Stomach (tissue), 9 donors: ENCODE measurements around the gene DFFB. TPM values are rescaled to one million over a fixed set of nuclear protein-coding genes. Genes with fewer than 3 reads are reported as not detected.

ENCODE experiments used
- DNase-seq, 2 donors: peaks; one replicate each; pipeline versions ENCODE4 v3.0.0 to v3.0.0-alpha.2; 2013 to 2019
- H3K27ac ChIP-seq, 5 donors: fragments of 200-600 bp in 4 of 5; sonication (generic) in 4 of 5; one replicate each; pipeline ENCODE4 v1.5.1; 2013 to 2019; ENCODE audit warnings: mild to moderate bottlenecking in 1 of 5, moderate library complexity in 1 of 5
- H3K27me3 ChIP-seq, 3 donors: fragments of 200-600 bp; sonication (generic); one replicate each; pipeline ENCODE4 v1.5.1; 2017 to 2019; ENCODE audit warnings: mixed run types in 1 of 3
- H3K36me3 ChIP-seq, 4 donors: fragments of 200-600 bp; sonication (generic); 1 replicate in 3 of 4; 2 replicates in 1 of 4; pipeline ENCODE4 v1.5.1; 2016 to 2019
- H3K4me1 ChIP-seq, 4 donors: fragments of 200-600 bp; sonication (generic); one replicate each; pipeline ENCODE4 v1.5.1; 2016 to 2019
- H3K4me3 ChIP-seq, 4 donors: fragments of 200-600 bp; sonication (generic) in 3 of 4; one replicate each; pipeline ENCODE4 v1.5.1; 2016 to 2019; ENCODE audit warnings: mild to moderate bottlenecking in 1 of 4
- H3K9me3 ChIP-seq, 4 donors: fragments of 200-600 bp; sonication (generic); one replicate each; pipeline ENCODE4 v1.5.1; 2016 to 2019
- CTCF ChIP-seq, 7 experiments: fragments of 450-650 bp in 4 of 7; fragments of 200-600 bp in 3 of 7; sonication (generic) in 3 of 7; IDR thresholded peaks; one replicate each; pipeline ENCODE4 v1.5.1; 2016 to 2019; ENCODE audit warnings: antibody characterized with exemption in 7 of 7, control low read depth in 2 of 7, mild to moderate bottlenecking in 1 of 7
- EP300 ChIP-seq: sonication (generic); formaldehyde crosslinking; IDR thresholded peaks from one replicate; pipeline ENCODE4 v1.6.1; 2017; ENCODE audit warnings: antibody characterized with exemption
- POLR2A ChIP-seq, 4 donors: fragments of 450-650 bp; IDR thresholded peaks; one replicate each; pipeline ENCODE4 v1.6.1; 2016; ENCODE audit warnings: antibody characterized with exemption in 4 of 4, control low read depth in 2 of 4, mild to moderate bottlenecking in 1 of 4, moderate library complexity in 1 of 4
- POLR2AphosphoS5 ChIP-seq, 3 donors: sonication (generic); formaldehyde crosslinking; IDR thresholded peaks; one replicate each; pipeline ENCODE4 v1.6.1; 2016; ENCODE audit warnings: antibody characterized with exemption in 3 of 3
- WGBS, 5 donors: extraction: QIAGEN DNeasy Blood & Tissue Kit in 3 of 5; methylation state at CpG; one replicate each; pipeline versions ENCODE4 v1.1.5 to v1.1.7; 2013 to 2018; 5-methylcytosine and 5-hydroxymethylcytosine counted together
- intact Hi-C: fragments of 100-400 bp; cut with DNase I; formaldehyde crosslinking; loops from one replicate; pipeline ENCODE4 v1.15.1; 2023; ENCODE audit warnings: low total_unique reads
- polyA plus RNA-seq, 3 donors: library from polyadenylated mRNA; stranded (reverse); fragments of 200-250 nt; gene quantifications; one replicate each; pipeline ENCODE4 v1.2.3, GENCODE V29; 2013
- total RNA-seq, 5 donors: library from RNA; depleted of rRNA; stranded (reverse); fragments of >200 nt; gene quantifications; one replicate each; pipeline versions ENCODE4 v1.1.0 to v1.2.3, GENCODE V29; 2014 to 2016
- donor health status: healthy with polysubstance abuse.
- donor health status: Bipolar disorder and iron deficiency.
- donor health status: healthy.

The DFFB gene
- total and polyA plus RNA-seq, 8 donors: 1.2 to 9.3 (median 4.8) TPM

- intact Hi-C loops: no loop called here
- peaks cover 23 to 41% (median 36%) of the 10 kb centered on the region in 4 donors for H3K4me1 ChIP-seq
- H3K9me3 ChIP-seq: no peaks in the 10 kb centered on the region
- H3K27me3 ChIP-seq: no peaks in the 10 kb centered on the region
- peak overlapping the region; percentile 86 to 95 (median 91) for H3K4me3 ChIP-seq
- 4 to 14% (median 5%) methylated on average over 5 to 21 of the region's 21 CpGs for WGBS, 5 donors
- peak overlapping the region; percentile 84 to 90 (median 88) for H3K27ac ChIP-seq
- TF ChIP-seq EP300: no peak
- no peak for TF ChIP-seq POLR2AphosphoS5 (IDR thresholded peaks at IDR 0.05)
- no peak for TF ChIP-seq POLR2A (IDR thresholded peaks at IDR 0.05)
- TF ChIP-seq CTCF (IDR thresholded peaks at IDR 0.05): no peak
- peaks cover 0 to 21% (median under 1%) of the 10 kb centered on the region in 4 donors for H3K36me3 ChIP-seq
- no peak for DNase-seq
These were observed 484 bp downstream of the DFFB start for GRCh38 chr1:3857791-3858129.

GRCh38 chr1:3858231-3858981 is 1.1 kb downstream of the DFFB start:
- no peak for TF ChIP-seq POLR2AphosphoS5 (IDR thresholded peaks at IDR 0.05)
- TF ChIP-seq CTCF (IDR thresholded peaks at IDR 0.05): no peak
- no peak for TF ChIP-seq POLR2A (IDR thresholded peaks at IDR 0.05)
- no peak for TF ChIP-seq EP300
- DNase-seq: peak; percentile 28 to 60
- H3K9me3 ChIP-seq: no peaks in the 10 kb centered on the region
- peaks cover 23 to 40% (median 33%) of the 10 kb centered on the region in 4 donors for H3K4me1 ChIP-seq
- H3K36me3 ChIP-seq: peaks cover 0 to 22% (median 1%) of the 10 kb centered on the region in 4 donors
- H3K27me3 ChIP-seq: no peaks in the 10 kb centered on the region
- 49 to 68% (median 57%) methylated on average over 33 to 34 of the region's 34 CpGs for WGBS, 5 donors
- peak overlapping the region in 2 of 5 donors; percentile 87 to 88 for H3K27ac ChIP-seq
- H3K4me3 ChIP-seq: peak overlapping the region; percentile 86 to 95 (median 91)
- intact Hi-C loops: no loop called here

- 82 to 90% (median 84%) methylated on average over 12 of the region's 12 CpGs for WGBS, 5 donors
These were observed 6.1 kb downstream of the DFFB start for GRCh38 chr1:3863231-3863935.

More at GRCh38 chr1:3863231-3863935, 6.1 kb downstream of the DFFB start:
- Histone ChIP-seq H3K36me3 (peaks cover 8 to 53% (median 31%) of the 10 kb centered on the region in 4 donors), H3K27me3 (no peaks in the 10 kb centered on the region), H3K4me1 (peaks cover 5 to 24% (median 10%) of the 10 kb centered on the region in 4 donors), H3K27ac (no peak overlapping the region), H3K4me3 (no peak overlapping the region), H3K9me3 (no peaks in the 10 kb centered on the region)
- TF ChIP-seq POLR2AphosphoS5 (IDR thresholded peaks at IDR 0.05) (no peak), POLR2A (IDR thresholded peaks at IDR 0.05) (no peak), EP300 (no peak), CTCF (IDR thresholded peaks at IDR 0.05) (no peak)
- DNase-seq: no peak
- intact Hi-C loops: loop anchor here (5.0 kb wide), 1 partner anchor 34 kb away; no protein-coding TSS in a partner anchor
